ENCODE data around the gene CEP41. TPM values are rescaled to one million over a fixed set of nuclear protein-coding genes. Genes with fewer than 3 reads are reported as not detected.
A peak's percentile ranks its signal among the peaks of the same experiment; 100 is the strongest.

CEP41 gene
- total RNA-seq, 4 donors from 2014 or later = 4.4 to 9.6 (median 5.3) TPM

DNA sequence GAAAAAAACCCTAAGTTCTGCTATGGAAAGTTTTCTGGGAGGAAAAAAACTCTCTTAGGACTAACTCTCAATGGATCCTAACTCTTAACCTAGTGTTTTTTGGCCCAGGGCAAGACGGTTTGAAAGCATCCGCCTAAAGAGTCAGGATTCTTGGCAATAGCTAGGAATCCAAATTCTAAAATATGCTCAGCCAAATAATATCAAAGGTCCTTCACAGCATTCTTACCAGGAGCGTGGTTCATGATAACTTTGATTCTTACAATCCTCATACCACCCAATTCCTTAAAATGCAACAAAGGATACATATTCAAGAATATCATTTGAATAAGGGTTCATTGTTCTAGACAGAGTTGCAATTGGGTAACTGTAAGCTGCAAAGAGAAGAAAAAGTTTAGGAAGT is 39.2 kb downstream of the CEP41 start:
- no peak for DNase-seq (ENCODE audit: low spot score in 2 of 2)
- Histone ChIP-seq H3K36me3 (peaks cover 0 to 15% (median 3%) of the 10 kb centered on the region in 3 donors), H3K4me1 (peaks cover 0 to 39% (median 7%) of the 10 kb centered on the region in 4 donors), H3K27me3 (no peaks in the 10 kb centered on the region), H3K27ac (no peak overlapping the region), H3K4me3 (no peak overlapping the region), H3K9me3 (no peaks in the 10 kb centered on the region)
- 27 to 28% methylated on average over 3 of the region's 3 CpGs for WGBS, 2 donors
- no peak for TF ChIP-seq POLR2A (IDR thresholded peaks at IDR 0.05)
- TF ChIP-seq EP300 (IDR thresholded peaks at IDR 0.05) = no peak

DNA sequence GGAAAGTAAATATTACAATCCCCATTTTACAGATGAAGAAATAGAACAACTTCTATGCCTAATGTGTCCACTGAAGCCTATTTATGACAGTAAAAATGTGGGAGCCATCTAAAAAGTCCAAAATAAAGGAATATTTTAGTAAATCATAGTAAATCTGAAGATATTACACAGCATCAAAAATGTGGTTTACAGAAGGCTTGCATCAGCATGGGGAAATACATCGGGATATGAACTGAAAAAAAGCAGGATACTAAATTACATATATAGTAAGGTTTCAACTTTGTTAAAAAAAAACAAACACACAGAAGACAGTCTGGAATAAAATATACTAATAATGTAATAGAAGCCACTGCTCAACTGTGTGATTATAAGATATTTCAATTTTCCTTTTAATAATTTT is 39.7 kb downstream of the CEP41 start:
- H3K4me3 ChIP-seq = no peak overlapping the region
- 71% methylated on average over 1 of the region's 1 CpG for WGBS, 2 donors
- H3K27ac ChIP-seq = peak overlapping the region in 2 of 4 donors; percentile 47 to 60
- peaks cover 0 to 15% (median 3%) of the 10 kb centered on the region in 3 donors for H3K36me3 ChIP-seq
- no peaks in the 10 kb centered on the region for H3K27me3 ChIP-seq
- TF ChIP-seq, protein P1, sequence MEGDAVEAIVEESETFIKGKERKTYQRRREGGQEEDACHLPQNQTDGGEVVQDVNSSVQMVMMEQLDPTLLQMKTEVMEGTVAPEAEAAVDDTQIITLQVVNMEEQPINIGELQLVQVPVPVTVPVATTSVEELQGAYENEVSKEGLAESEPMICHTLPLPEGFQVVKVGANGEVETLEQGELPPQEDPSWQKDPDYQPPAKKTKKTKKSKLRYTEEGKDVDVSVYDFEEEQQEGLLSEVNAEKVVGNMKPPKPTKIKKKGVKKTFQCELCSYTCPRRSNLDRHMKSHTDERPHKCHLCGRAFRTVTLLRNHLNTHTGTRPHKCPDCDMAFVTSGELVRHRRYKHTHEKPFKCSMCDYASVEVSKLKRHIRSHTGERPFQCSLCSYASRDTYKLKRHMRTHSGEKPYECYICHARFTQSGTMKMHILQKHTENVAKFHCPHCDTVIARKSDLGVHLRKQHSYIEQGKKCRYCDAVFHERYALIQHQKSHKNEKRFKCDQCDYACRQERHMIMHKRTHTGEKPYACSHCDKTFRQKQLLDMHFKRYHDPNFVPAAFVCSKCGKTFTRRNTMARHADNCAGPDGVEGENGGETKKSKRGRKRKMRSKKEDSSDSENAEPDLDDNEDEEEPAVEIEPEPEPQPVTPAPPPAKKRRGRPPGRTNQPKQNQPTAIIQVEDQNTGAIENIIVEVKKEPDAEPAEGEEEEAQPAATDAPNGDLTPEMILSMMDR (IDR thresholded peaks at IDR 0.05) = no peak
- TF ChIP-seq EP300 (IDR thresholded peaks at IDR 0.05) (no peak), POLR2A (IDR thresholded peaks at IDR 0.05) (no peak)
- H3K9me3 ChIP-seq = no peaks in the 10 kb centered on the region
- no peak for DNase-seq (ENCODE audit: low spot score in 2 of 2)
- H3K4me1 ChIP-seq = peaks cover 0 to 44% (median 7%) of the 10 kb centered on the region in 4 donors

DNA sequence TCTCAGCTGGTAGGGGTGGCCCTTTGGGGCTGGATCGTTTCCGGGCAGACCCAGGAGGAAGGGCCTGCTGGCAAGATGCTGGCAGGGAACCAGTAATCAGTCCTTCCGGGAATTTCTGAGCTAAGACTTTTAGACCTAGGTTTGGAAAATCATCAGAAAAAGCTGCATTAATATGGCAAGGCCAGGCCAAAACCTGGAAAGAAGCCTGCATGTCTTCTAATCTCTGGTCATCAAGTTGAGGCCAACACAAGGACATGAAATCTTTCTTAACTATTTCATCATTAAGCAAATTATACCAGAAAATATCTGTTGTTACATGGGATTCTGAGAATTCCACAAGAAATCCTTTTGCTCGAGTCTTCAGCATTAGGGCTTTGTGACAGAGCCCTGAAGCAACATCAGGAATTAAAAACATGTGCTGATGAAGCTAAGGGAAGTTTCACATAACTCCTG is 40.7 kb downstream of the CEP41 start:
- TF ChIP-seq POLR2A (IDR thresholded peaks at IDR 0.05) = no peak
- peak in 1 of 2 donors; percentile 44 for TF ChIP-seq EP300 (IDR thresholded peaks at IDR 0.05)
- Histone ChIP-seq H3K9me3 (no peaks in the 10 kb centered on the region), H3K36me3 (peaks cover 0 to 15% (median 3%) of the 10 kb centered on the region in 3 donors), H3K4me1 (peaks cover 0 to 45% (median 7%) of the 10 kb centered on the region in 4 donors), H3K27ac (peak overlapping the region in 2 of 4 donors; percentile 47 to 60), H3K27me3 (no peaks in the 10 kb centered on the region), H3K4me3 (no peak overlapping the region)
- DNase-seq (ENCODE audit: low spot score in 2 of 2) = peak in 1 of 2 donors; percentile 24
- 23 to 28% methylated on average over 4 of the region's 4 CpGs for WGBS, 2 donors

DNA sequence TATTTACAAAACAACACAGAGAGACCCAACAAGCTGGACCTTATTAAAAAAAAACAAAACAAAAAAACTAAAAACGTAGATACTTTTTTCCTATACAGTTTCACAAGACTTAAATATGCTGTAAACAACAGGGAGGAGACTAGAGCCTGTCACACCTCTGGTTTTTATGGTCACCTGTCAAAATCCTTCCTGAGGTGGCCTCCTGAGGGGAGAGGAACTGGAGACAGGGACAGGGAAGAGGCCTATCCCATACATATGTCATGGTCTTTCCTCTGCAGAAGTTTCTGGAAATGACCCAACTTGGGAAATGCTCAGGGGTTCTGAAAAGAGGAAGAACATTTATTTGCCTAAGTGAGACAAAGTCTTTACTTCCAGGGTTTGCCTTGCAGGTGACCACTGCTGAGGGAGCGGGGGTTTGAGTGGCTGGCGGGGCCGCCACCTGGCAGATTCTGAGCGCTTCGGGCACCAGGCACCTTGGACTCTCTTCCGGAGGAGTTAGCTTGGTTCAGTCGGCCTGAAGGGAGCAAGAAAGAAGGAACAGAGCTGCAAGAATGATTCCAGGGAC is 42.2 kb downstream of the CEP41 start:
- 78 to 91% methylated on average over 8 of the region's 8 CpGs for WGBS, 2 donors
- TF ChIP-seq POLR2A (IDR thresholded peaks at IDR 0.05) = no peak
- TF ChIP-seq EP300 (IDR thresholded peaks at IDR 0.05) = no peak
- TF ChIP-seq, protein P1 (IDR thresholded peaks at IDR 0.05) = no peak

DNA sequence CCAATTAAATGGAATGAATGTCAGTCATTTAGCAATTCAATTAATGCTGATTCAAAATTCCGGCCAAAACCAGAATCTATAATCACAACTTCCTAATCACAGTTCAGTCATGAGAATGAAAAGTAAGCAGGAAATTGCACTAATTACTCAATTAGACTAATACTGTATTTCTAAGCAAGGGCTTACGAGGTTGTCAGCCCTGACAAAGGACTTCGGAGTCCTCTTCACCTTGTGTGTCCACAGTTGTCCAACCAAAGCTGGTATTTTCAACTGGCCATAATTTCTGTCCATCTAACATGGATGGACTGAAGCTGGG is 43.1 kb downstream of the CEP41 start:
- no peaks in the 10 kb centered on the region for H3K9me3 ChIP-seq
- DNase-seq (ENCODE audit: low spot score in 2 of 2) = no peak
- H3K4me1 ChIP-seq = peaks cover 0 to 56% (median 7%) of the 10 kb centered on the region in 4 donors
- WGBS, 2 donors = 85 to 93% methylated on average over 3 of the region's 3 CpGs
- H3K27ac ChIP-seq = no peak overlapping the region
- H3K27me3 ChIP-seq = no peaks in the 10 kb centered on the region
- H3K4me3 ChIP-seq = no peak overlapping the region
- TF ChIP-seq EP300 (IDR thresholded peaks at IDR 0.05) (no peak), POLR2A (IDR thresholded peaks at IDR 0.05) (no peak)
- TF ChIP-seq, protein P1 (IDR thresholded peaks at IDR 0.05) = no peak
- H3K36me3 ChIP-seq = peaks cover 0 to 5% (median 3%) of the 10 kb centered on the region in 3 donors

More for the DNA sequence above, 42.2 kb downstream of the CEP41 start:
- H3K27ac ChIP-seq = no peak overlapping the region
- H3K4me3 ChIP-seq = no peak overlapping the region
- no peaks in the 10 kb centered on the region for H3K9me3 ChIP-seq
- no peaks in the 10 kb centered on the region for H3K27me3 ChIP-seq
- H3K36me3 ChIP-seq = peaks cover 0 to 9% (median 3%) of the 10 kb centered on the region in 3 donors
- DNase-seq (ENCODE audit: low spot score in 2 of 2) = no peak
- peaks cover 0 to 52% (median 7%) of the 10 kb centered on the region in 4 donors for H3K4me1 ChIP-seq

DNA sequence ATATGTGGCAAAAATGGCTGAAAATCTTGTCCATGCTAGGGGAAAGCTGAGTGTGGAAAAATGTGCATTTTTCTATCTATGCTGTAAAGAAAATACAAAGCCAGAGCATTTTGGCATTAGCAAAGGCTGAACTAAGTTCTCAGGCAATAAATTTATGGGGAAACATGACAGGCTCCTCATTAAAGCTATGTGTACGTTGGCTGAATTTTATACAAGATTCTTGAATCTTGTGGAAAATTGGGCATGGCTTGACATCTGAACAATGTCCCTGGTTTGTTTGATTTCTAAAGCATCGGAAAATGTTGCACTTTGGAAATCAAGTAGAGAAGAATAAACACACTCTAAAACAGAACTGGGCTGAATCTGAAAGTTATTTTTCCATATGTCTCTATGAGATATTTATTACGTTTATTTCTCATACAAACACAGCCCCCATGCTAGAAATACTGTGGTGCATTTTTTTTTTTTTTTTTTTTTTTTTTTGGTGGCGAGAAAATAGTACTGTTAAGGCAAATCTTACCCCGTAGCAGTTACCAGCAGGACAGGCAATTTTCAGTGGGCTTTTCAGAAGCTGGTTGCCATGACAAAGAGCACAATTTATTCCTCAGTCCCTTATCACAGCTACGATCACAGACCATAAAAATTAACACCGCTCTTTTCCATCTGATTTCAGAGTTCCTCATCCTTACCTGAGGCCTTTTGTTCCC is 43.6 kb downstream of the CEP41 start:
- Histone ChIP-seq H3K36me3 (peaks cover 0 to 4% (median 0%) of the 10 kb centered on the region in 3 donors), H3K4me3 (no peak overlapping the region), H3K9me3 (no peaks in the 10 kb centered on the region), H3K4me1 (peaks cover 0 to 59% (median 7%) of the 10 kb centered on the region in 4 donors), H3K27ac (no peak overlapping the region), H3K27me3 (no peaks in the 10 kb centered on the region)
- 45 to 50% methylated on average over 7 of the region's 7 CpGs for WGBS, 2 donors
- TF ChIP-seq POLR2A (IDR thresholded peaks at IDR 0.05) (no peak), EP300 (IDR thresholded peaks at IDR 0.05) (no peak)
- TF ChIP-seq, protein P1 (IDR thresholded peaks at IDR 0.05) = no peak
- no peak for DNase-seq (ENCODE audit: low spot score in 2 of 2)
